ENCODE data around the gene ING4. TPM values are rescaled to one million over a fixed set of nuclear protein-coding genes. Genes with fewer than 3 reads are reported as not detected.

ING4 gene
- total and polyA plus RNA-seq, 4 donors: 13.9 to 18.1 (median 15.2) TPM

- Histone ChIP-seq H3K9me3 (ENCODE audit: control insufficient read depth in 4 of 4, low read length in 3 of 4) (no peaks in the 10 kb centered on the region), H3K27ac (ENCODE audit: low read depth in 1 of 2, low read length in 2 of 2) (peak within 1 kb of the TSS in 1 of 2 donors; percentile 36), H3K4me3 (ENCODE audit: low read depth in 1 of 3, low read length in 3 of 3) (no peak within 1 kb of the TSS), H3K27me3 (ENCODE audit: control insufficient read depth in 4 of 4, insufficient read depth in 4 of 4, low read length in 3 of 4) (no peaks in the 10 kb centered on the region), H3K36me3 (ENCODE audit: control insufficient read depth in 4 of 4, insufficient read depth in 3 of 4, low read depth in 1 of 4, low read length in 3 of 4) (no peaks in the 10 kb centered on the region), H3K9ac (ENCODE audit: low read depth in 1 of 2, low read length in 2 of 2) (peak within 1 kb of the TSS in 1 of 2 donors; percentile 20), H3K4me1 (ENCODE audit: control insufficient read depth in 4 of 4, insufficient read depth in 4 of 4, low read length in 3 of 4) (peaks cover 0 to 3% (median 2%) of the 10 kb centered on the region in 4 donors)
- peak; percentile 71 for DNase-seq (ENCODE audit: low spot score)
- TF ChIP-seq FOXA1 (IDR thresholded peaks at IDR 0.05): no peak
- TF ChIP-seq TAF1 (conservative IDR thresholded peaks at IDR 0.05): no peak
- no peak for TF ChIP-seq RAD21 (IDR thresholded peaks at IDR 0.05)
- no peak for TF ChIP-seq HNF4A (conservative IDR thresholded peaks at IDR 0.05)
- no peak for TF ChIP-seq REST (IDR thresholded peaks at IDR 0.05)
- TF ChIP-seq JUND (IDR thresholded peaks at IDR 0.05): no peak
- no peak for TF ChIP-seq FOXA2 (IDR thresholded peaks at IDR 0.05)
- TF ChIP-seq ZBTB33 (IDR thresholded peaks at IDR 0.05): no peak
- TF ChIP-seq EGR1 (IDR thresholded peaks at IDR 0.05; ENCODE audit: low read depth in 2 of 2): no peak
- TF ChIP-seq GABPA (IDR thresholded peaks at IDR 0.05 in 1 of 2, conservative IDR thresholded peaks at IDR 0.05 in 1 of 2): no peak
- no peak for TF ChIP-seq RXRA (IDR thresholded peaks at IDR 0.05)
- TF ChIP-seq ATF3 (IDR thresholded peaks at IDR 0.05): no peak
- TF ChIP-seq SP1 (IDR thresholded peaks at IDR 0.05): no peak
- no peak for TF ChIP-seq CTCF (IDR thresholded peaks at IDR 0.05; ENCODE audit: low read depth, low read length, missing input control)
- no peak for TF ChIP-seq YY1 (IDR thresholded peaks at IDR 0.05)
- no peak for TF ChIP-seq NR2F2 (IDR thresholded peaks at IDR 0.05)
- no peak for TF ChIP-seq HNF4G (IDR thresholded peaks at IDR 0.05)
- no peak for TF ChIP-seq MAX (IDR thresholded peaks at IDR 0.05)
- 56% methylated on average over 18 of the region's 18 CpGs for WGBS
Observed at GRCh38 chr12:6635856-6636531, 26.9 kb downstream of the ING4 start, which contains the start of gene LPAR5. LPAR5 (minus strand) TSS chr12:6635959; CDS start chr12:6621248, 14,711 bp downstream.

Measured in liver (tissue), 9 donors.